Measurements from ENCODE around the gene TXNDC16. TPM values are rescaled to one million over a fixed set of nuclear protein-coding genes. Genes with fewer than 3 reads are reported as not detected.
A peak's percentile ranks its signal among the peaks of the same experiment; 100 is the strongest.

Gene TXNDC16
- total RNA-seq, 1 experiment from 2014 or later = 13.2 TPM

- Histone ChIP-seq H3K14ac (ENCODE audit: insufficient read depth, low read length) (peak overlapping the region; percentile 23; the same call in 1 of the 2 replicates), H3K9ac (ENCODE audit: extremely low read depth, insufficient read length, low read length) (peak overlapping the region; percentile 88), H3K27me3 (ENCODE audit: insufficient read depth, low read length) (no peaks in the 10 kb centered on the region), H2BK5ac (ENCODE audit: insufficient read length, low read length) (no peak overlapping the region), H3K23me2 (ENCODE audit: insufficient read length, low read depth, low read length, poor library complexity, severe bottlenecking) (peaks cover 6% of the 10 kb centered on the region), H3K27ac (ENCODE audit: insufficient read length, low read depth, low read length) (no peak overlapping the region), H4K91ac (ENCODE audit: insufficient read length, low read depth, low read length) (no peak overlapping the region), H2AFZ (ENCODE audit: low read length) (no peak overlapping the region), H3K23ac (ENCODE audit: insufficient read length, low read depth, low read length) (no peak overlapping the region), H3K18ac (ENCODE audit: insufficient read length, low read depth, low read length) (no peak overlapping the region), H3K79me1 (ENCODE audit: insufficient read depth, low read depth, low read length, poor library complexity, severe bottlenecking) (no peaks in the 10 kb centered on the region), H3K79me2 (ENCODE audit: insufficient read depth, low read length) (no peaks in the 10 kb centered on the region; the same call in 1 of the 2 replicates), H3K4me1 (ENCODE audit: insufficient read depth, low read length) (0 out of 2 replicates have a peak, but pooled peaks cover 3% of the 10 kb centered on the region), H2BK20ac (ENCODE audit: low read depth, low read length, poor library complexity, severe bottlenecking) (no peak overlapping the region), H3T11ph (ENCODE audit: low read length) (no peak overlapping the region), H4K8ac (replicated peaks; ENCODE audit: insufficient read length, low read depth, low read length) (no peak overlapping the region), H3K9me3 (ENCODE audit: control insufficient read depth, low read depth, low read length) (no peaks in the 10 kb centered on the region), H4K5ac (ENCODE audit: insufficient read length, low read depth, low read length) (no peak overlapping the region), H2AK5ac (ENCODE audit: insufficient read length, low read length) (no peak overlapping the region), H2BK12ac (ENCODE audit: insufficient read length, low read depth, low read length) (no peak overlapping the region), H3K4ac (ENCODE audit: low read depth, low read length) (no peak overlapping the region), H4K20me1 (ENCODE audit: control insufficient read depth, insufficient read depth, insufficient read length) (no peaks in the 10 kb centered on the region), H2BK120ac (ENCODE audit: low read depth, low read length, poor library complexity, severe bottlenecking) (no peak overlapping the region), H3K4me2 (ENCODE audit: insufficient read depth, insufficient read length, low read length) (peak overlapping the region; percentile 96), H2BK15ac (ENCODE audit: low read depth, low read length) (no peak overlapping the region), H3K56ac (ENCODE audit: insufficient read length, low read depth, low read length) (no peak overlapping the region)
- no peak for DNase-seq
- WGBS (ENCODE audit: extremely low coverage, insufficient read length, low lambda C conversion rate) = no CpG with 5 or more reads among the region's 8 CpGs
- Mint-ChIP-seq H3K36me3 (ENCODE audit: insufficient read depth in 1 of 3, low read depth in 3 of 3) (peaks cover 0 to 4% (median 0%) of the 10 kb centered on the region in 3 experiments; a peak in 1 of 7 replicates), H3K9me3 (no peaks in the 10 kb centered on the region), H3K4me3 (peak overlapping the region; percentile 83 to 89), H3K27ac (peak overlapping the region in 2 of 3 experiments; percentile 2 to 47; a peak in 5 of 7 replicates), H3K4me1 (peaks cover 18 to 21% of the 10 kb centered on the region in 2 experiments), H3K27me3 (ENCODE audit: low read depth) (0 out of 2 replicates have a peak, but pooled peaks cover 1% of the 10 kb centered on the region)
- TF ChIP-seq CTCF (conservative IDR thresholded peaks at IDR 0.05) = peak; percentile 16; the same call in 2 of the 3 replicates
These were observed 626 bp downstream of the TXNDC16 start for GRCh38 chr14:52551696-52552062.

Measured in H9 (cell line).